WTC11 (cell line): ENCODE measurements around the gene VIPR2.

Source experiments
- CREB1 ChIP-seq: sonication (generic); formaldehyde crosslinking; IDR thresholded peaks from 2 replicates; pipeline ENCODE4 v1.8.0; 2023; ENCODE audit warnings: mild to moderate bottlenecking, missing genetic modification reagents
- IRF2 ChIP-seq: sonication (generic); formaldehyde crosslinking; IDR thresholded peaks from 2 replicates; pipeline ENCODE4 v1.8.0; 2022; ENCODE audit warnings: low read depth, missing genetic modification reagents, borderline replicate concordance
- SMAD3 ChIP-seq: sonication (generic); formaldehyde crosslinking; IDR thresholded peaks from 2 replicates; pipeline ENCODE4 v1.8.0; 2022; ENCODE audit warnings: missing genetic modification reagents, mild to moderate bottlenecking, borderline replicate concordance
- STAT6 ChIP-seq: sonication (generic); formaldehyde crosslinking; conservative IDR thresholded peaks from 2 replicates; pipeline ENCODE4 v1.8.1; 2023; ENCODE audit warnings: mild to moderate bottlenecking, low read depth, missing genetic modification reagents, moderate library complexity
- TEAD1 ChIP-seq: sonication (generic); formaldehyde crosslinking; IDR thresholded peaks from 2 replicates; pipeline ENCODE4 v1.8.0; 2022; ENCODE audit warnings: mild to moderate bottlenecking, missing genetic modification reagents

- TF ChIP-seq TEAD1 (CRISPR knock-in tag) (no peak), CREB1 (CRISPR knock-in tag) (no peak), STAT6 (CRISPR knock-in tag) (no peak), IRF2 (CRISPR knock-in tag) (no peak), SMAD3 (CRISPR knock-in tag) (no peak)
Measured at GRCh38 chr7:159049266-159050025, 95.2 kb downstream of the VIPR2 start.
